CD4-positive, alpha-beta T cell treated with Interferon alpha-2 for 1 hour (primary cell): ENCODE data around the gene PTPN14.

Source experiments
- DNase-seq, 2 donors: peaks; one replicate each; pipeline ENCODE4 v3.0.0-alpha.2; 2020 to 2022

PTPN14 gene

DNA sequence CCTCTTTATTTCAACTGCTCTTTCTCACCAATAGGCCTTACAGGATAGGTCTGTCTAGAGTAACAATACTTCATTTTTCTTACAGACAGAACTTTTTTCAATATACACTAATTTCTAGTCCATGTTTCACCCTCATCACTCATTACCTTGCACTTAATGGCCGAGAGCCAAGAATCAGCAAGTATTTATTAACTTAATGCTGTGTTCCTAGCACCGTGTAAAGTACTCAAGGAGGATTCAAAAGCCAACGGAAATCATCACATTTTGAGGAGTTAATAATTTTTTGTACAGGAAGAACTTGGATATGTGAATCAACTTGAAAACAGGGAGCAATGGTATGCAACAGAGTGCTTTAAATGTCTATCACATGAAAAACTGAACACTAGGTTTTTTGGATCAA is 102.0 kb downstream of the PTPN14 start:
- no peak for DNase-seq

- DNase-seq: no peak
Measured at GRCh38 chr1:214448536-214448935, 102.9 kb downstream of the PTPN14 start.

DNA sequence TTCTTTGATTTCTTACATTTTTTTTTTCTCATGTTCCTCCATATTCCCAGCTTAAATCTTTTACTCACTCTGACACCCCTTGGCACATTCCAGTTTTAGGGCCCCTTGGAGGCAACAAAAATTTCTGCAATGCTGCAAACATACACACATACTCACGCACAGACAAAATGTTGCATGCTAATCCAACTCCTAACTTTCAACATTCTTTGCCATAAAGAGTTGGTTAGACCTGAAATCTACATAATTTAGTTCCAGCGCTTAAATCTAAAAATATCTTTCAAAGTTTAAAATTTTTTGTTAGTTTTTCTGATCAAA is 103.9 kb downstream of the PTPN14 start:
- DNase-seq: no peak

DNA sequence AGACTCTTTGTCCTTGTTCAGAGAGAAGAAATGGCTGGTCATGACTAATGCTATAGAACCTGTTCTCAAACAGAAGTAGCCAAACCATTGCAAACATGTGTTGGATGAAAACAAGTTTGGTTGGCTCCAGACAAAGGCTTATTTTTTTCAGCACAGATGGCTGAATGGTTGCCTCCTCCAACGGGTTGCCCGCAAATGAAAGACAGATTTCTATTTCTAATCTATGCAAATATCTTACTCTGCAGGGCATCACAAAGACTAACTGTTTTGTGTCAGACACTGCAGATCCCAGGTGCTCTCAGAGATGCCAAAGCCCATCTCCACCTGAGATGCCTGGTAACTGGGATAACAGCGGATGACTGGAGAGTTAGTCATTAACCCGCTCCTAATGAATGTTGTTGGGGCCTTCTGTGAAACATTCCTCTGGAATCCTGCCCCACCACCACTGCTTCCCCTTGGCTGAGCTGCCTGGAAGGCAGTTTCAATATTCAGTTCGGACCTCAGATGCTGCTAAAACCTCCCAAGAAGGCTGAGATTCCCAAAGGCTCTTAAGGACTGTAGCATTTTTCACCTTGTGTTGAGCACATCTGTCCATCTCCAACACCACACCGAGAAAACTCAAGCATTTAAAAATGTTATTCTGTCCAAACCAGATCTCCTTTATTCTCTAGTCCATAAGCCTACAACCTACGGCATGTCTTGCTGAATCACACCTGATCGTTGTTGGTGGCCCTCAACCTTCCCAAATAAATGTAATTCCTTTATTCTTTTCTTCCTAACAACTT is 104.4 kb downstream of the PTPN14 start:
- DNase-seq: no peak

DNA sequence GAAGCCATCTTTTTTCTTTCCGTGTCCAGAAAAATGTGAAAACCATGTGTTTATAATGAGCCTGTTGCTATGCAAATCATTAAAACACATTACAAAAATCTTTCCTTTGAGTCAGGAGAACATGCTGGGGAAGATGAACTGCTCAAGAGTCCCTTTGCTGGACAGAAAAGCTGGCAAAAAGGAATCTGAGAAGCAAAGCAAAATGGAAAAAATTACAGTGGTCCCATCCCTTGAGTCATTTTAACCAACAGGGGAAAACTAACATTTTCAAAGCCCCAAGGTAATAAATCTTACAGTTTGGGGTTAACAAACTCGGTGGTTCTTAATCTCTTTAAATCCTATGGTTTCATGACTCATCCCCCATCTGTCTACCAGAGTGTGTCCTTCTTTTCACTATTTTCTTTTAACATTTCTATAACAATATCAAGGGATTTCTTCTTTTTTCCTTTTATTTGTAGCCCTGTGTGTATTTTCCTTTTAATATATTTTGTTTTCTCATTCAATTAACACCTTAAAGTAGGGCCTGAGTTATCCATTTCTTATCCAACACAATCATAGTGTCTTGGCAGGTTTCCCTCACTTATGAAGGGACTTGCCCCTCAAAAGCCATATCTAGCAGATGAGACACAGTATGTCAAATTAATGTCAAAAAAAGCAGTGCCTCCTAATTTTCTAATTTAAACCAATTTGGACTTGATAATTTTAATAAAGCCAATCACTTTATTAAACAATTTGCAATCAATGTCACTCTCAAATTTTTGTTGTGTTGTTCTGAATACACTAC is 105.4 kb downstream of the PTPN14 start:
- no peak for DNase-seq

- no peak for DNase-seq
Measured at GRCh38 chr1:214445199-214445598, 106.2 kb downstream of the PTPN14 start.

DNA sequence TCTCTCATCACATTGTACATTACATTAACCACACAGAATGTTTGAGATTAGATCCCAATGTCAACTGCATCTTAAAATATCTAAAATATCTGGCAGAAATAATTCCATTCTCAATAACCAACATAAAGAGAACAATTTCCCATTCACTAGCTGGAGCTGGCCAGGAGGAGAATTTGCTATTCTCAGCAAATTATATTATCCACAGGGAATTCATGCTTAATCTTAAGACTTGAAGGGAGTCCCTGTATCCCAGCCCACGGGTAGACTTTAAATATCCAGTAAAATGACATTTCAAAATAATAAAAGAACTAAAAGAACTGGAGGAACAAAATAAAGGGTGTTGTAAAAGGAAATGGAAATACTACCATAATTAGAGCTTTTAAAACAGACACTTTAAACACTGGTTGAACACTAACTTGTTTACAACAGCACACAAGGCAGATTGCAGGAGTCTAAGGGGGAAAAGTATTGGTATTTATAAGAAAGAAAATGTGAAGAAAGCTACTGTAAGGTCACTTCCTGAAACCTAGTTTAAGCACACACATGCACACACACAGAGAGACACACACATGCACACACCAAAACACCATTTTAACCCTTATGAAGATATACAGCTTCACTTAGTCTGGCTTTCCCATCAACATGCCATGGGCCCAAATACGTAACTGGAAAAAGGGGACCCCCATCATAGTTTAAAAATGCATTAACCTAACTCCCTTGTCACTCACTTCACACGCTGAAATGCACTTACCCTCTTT is 107.0 kb downstream of the PTPN14 start:
- DNase-seq: no peak

DNA sequence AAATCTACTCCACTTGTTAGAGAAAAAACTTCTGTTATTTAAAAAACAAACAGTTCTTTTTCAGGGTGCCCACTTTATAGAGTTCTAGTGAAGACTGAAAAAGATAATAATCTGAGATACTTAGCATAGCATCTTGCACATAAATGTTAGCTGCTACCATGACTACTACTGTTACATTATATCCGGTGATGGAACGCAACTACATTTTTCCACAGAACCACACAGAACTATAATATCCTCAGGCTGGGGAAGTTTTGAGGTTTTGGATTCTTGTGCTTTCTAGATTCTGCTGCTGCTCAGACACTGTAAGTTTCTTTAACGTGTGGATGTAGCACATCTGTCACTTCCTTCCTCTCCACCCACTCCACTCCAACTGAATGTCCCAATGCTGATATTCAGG is 110.3 kb downstream of the PTPN14 start:
- no peak for DNase-seq

DNA sequence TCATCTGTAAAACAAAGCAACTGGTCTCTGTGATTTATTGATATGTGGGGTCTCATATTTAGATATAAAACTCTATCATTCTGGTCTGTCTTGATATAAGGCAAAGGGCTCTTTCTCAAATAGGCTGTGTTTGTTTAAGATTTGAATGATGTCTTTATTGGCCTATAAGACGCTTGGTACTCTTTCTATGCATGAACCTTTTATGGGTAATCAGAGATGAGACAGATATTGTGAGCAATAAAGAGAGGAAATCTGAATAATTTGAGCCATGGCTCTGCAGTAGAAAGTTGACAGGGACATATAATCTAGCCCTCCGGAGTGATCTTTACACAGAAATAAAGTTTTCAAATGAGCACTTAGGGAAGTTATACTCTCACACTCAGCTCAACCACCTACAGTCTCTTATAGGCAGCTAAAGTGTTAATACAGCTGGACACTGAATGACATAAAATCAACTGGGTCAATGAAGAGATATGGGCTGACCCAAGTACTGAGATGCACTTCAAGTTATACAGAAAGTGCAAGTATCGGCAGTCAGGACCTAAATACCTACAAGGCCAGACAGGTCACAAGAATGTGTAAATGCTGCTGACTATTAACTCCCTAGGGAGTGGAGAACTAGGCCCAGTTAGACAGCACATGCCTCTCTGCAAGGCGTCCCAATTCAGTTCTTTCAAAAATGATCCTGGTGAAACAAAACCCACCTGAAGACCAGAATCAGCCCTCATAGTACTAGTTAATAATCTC is 111.0 kb downstream of the PTPN14 start:
- DNase-seq: no peak

- DNase-seq: peak in 1 of 2 donors; percentile 18
Measured at GRCh38 chr1:214439352-214440119, 111.9 kb downstream of the PTPN14 start.

DNA sequence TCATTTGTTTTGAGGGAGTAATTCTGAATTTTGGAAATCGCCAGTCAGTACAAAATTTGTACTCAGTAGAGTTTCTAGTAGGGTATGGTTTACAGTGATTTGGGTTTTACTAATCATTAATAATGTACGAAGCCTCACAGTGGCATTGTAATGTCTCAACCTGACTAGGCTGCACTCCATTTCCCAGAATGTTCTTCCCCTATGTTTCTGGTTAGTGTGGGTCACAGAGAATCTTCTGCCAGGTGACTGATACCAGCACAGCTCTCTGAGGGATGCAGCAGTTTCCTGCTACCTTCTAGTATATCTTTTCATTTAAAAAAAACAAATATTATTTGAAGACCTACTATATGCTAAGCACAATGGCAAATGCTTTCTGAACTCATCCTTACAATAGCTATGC is 112.9 kb downstream of the PTPN14 start:
- DNase-seq: no peak

DNA sequence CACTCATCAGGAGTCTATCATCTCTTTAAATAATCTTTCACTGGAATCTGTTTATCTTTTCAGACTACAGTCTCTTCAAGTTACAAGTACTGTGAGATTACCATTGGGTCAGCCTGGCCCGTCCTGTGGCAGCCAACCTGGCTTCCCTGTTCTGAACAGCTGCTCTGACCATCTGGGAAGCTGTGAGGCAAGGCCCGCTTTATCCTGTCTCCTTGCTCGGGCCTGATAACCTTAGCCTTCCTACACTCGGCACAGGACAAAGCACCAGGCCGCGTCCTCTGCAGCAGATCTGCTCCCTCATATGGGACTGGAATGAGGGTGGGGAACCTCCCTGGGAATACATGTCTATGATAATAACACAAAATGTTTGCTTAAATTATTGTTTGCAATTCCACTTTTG is 113.3 kb downstream of the PTPN14 start:
- DNase-seq: no peak

DNA sequence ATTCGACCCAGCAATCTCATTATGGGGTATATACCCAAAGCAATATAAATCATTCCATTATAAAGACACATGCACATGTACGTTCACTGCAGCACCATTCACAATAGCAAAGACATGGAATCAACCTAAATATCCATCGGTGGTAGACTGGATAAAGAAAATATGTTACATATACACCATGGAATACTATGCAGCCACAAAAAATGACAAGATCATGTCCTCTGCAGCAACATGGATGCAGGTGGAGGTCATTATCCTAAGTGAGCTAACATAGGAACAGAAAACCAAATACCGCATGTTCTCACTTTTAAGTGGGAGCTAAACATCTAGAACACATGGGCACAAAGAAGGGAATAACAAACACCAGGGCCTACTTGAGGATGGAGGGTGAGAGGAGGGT is 115.5 kb downstream of the PTPN14 start:
- DNase-seq: no peak

DNA sequence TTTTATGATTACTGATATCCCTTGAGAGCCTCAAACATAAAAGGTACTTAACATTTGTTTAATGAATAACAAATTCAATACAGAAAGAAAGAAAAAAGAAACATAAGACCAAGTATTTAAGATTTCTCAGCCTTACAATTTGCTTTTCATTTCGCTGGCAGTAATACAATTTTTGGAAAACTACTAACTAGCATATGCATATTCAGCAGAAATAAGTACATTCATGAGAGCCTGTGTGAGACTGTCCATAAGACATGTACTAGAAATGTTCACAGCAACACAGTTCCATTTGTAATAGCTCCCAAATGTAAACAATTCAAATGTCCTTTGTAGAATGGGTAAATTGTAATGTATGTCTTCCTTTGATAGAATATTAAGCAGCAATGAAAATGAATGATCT is 119.2 kb downstream of the PTPN14 start:
- no peak for DNase-seq

- DNase-seq: no peak
Measured at GRCh38 chr1:214429951-214430770, 121.2 kb downstream of the PTPN14 start.

GRCh38 chr1:214427871-214428277 is 123.5 kb downstream of the PTPN14 start:
- DNase-seq: peak; percentile 56 to 69

GRCh38 chr1:214426426-214426812 is 125.0 kb downstream of the PTPN14 start:
- DNase-seq: no peak

GRCh38 chr1:214425716-214426425 is 125.5 kb downstream of the PTPN14 start:
- DNase-seq: no peak

- no peak for DNase-seq
Measured at GRCh38 chr1:214425101-214425500, 126.3 kb downstream of the PTPN14 start.

GRCh38 chr1:214423045-214423444 is 128.4 kb downstream of the PTPN14 start:
- no peak for DNase-seq
